H9 (cell line): ENCODE data around the gene PRELID1. TPM values are rescaled to one million over a fixed set of nuclear protein-coding genes. Genes with fewer than 3 reads are reported as not detected.

Experiments
- DNase-seq: peaks from one replicate; pipeline ENCODE4 v3.0.0-alpha.2; 2017
- H2AFZ ChIP-seq: one replicate; pipeline ENCODE4 v1.6.1; 2013; ENCODE audit warnings: mild to moderate bottlenecking, low read length, control low read depth, moderate library complexity
- H2AK5ac ChIP-seq: 2 replicates; pipeline ENCODE4 v1.6.1; 2013; ENCODE audit warnings: low read length, control low read depth, mixed read lengths; ENCODE audit not compliant: insufficient read length
- H2BK120ac ChIP-seq: one replicate; pipeline ENCODE4 v1.6.1; 2013; ENCODE audit warnings: low read depth, mild to moderate bottlenecking, low read length, control low read depth, inconsistent platforms; ENCODE audit not compliant: poor library complexity, severe bottlenecking
- H2BK12ac ChIP-seq: 2 replicates; pipeline ENCODE4 v1.6.1; 2013; ENCODE audit warnings: low read length, control low read depth, mixed read lengths, low read depth; ENCODE audit not compliant: insufficient read length
- H2BK15ac ChIP-seq: 2 replicates; pipeline ENCODE4 v1.6.1; 2013; ENCODE audit warnings: low read depth, low read length, control low read depth
- H2BK20ac ChIP-seq: one replicate; pipeline ENCODE4 v1.6.1; 2013; ENCODE audit warnings: low read depth, mild to moderate bottlenecking, low read length, control low read depth, inconsistent platforms; ENCODE audit not compliant: poor library complexity, severe bottlenecking
- H2BK5ac ChIP-seq: 2 replicates; pipeline ENCODE4 v1.6.1; 2013; ENCODE audit warnings: low read length, control low read depth, mixed read lengths; ENCODE audit not compliant: insufficient read length
- H3K14ac ChIP-seq: 2 replicates; pipeline ENCODE4 v1.6.1; 2013; ENCODE audit warnings: low read length, control low read depth; ENCODE audit not compliant: insufficient read depth
- H3K18ac ChIP-seq: 2 replicates; pipeline ENCODE4 v1.6.1; 2013; ENCODE audit warnings: low read depth, mild to moderate bottlenecking, mixed read lengths, low read length, control low read depth; ENCODE audit not compliant: insufficient read length
- H3K23ac ChIP-seq: 2 replicates; pipeline ENCODE4 v1.6.1; 2013; ENCODE audit warnings: low read length, control low read depth, mixed read lengths, low read depth; ENCODE audit not compliant: insufficient read length
- H3K23me2 ChIP-seq: 2 replicates; pipeline ENCODE4 v1.6.1; 2013; ENCODE audit warnings: low read depth, mild to moderate bottlenecking, mixed read lengths, low read length, control low read depth; ENCODE audit not compliant: insufficient read length, poor library complexity, severe bottlenecking
- H3K27ac ChIP-seq: 2 replicates; pipeline ENCODE4 v1.5.1; 2013; ENCODE audit warnings: low read length, control low read depth, mixed read lengths, low read depth; ENCODE audit not compliant: insufficient read length
- H3K27me3 ChIP-seq: 2 replicates; pipeline ENCODE4 v1.6.1; 2013; ENCODE audit warnings: low read length, control low read depth, inconsistent platforms; ENCODE audit not compliant: insufficient read depth
- H3K4ac ChIP-seq: 2 replicates; pipeline ENCODE4 v1.6.1; 2013; ENCODE audit warnings: low read depth, mild to moderate bottlenecking, control low read depth, inconsistent platforms, low read length, moderate library complexity
- H3K4me1 ChIP-seq: 2 replicates; pipeline ENCODE4 v1.6.1; 2013; ENCODE audit warnings: low read length, control low read depth, inconsistent platforms; ENCODE audit not compliant: insufficient read depth
- H3K4me2 ChIP-seq: 2 replicates; pipeline ENCODE4 v1.6.1; 2013; ENCODE audit warnings: low read length, control low read depth, mixed read lengths; ENCODE audit not compliant: insufficient read length, insufficient read depth
- H3K56ac ChIP-seq: 2 replicates; pipeline ENCODE4 v1.6.1; 2013; ENCODE audit warnings: low read depth, mild to moderate bottlenecking, mixed read lengths, low read length, control low read depth; ENCODE audit not compliant: insufficient read length
- H3K79me1 ChIP-seq: 2 replicates; pipeline ENCODE4 v1.6.1; 2013; ENCODE audit warnings: low read depth, mild to moderate bottlenecking, moderate library complexity, low read length, control low read depth, inconsistent platforms; ENCODE audit not compliant: insufficient read depth, poor library complexity, severe bottlenecking
- H3K79me2 ChIP-seq: 2 replicates; pipeline ENCODE4 v1.6.1; 2013; ENCODE audit warnings: low read length, control low read depth, inconsistent platforms; ENCODE audit not compliant: insufficient read depth
- H3K9ac ChIP-seq: 2 replicates; pipeline ENCODE4 v1.6.1; 2013; ENCODE audit warnings: low read length, control low read depth, mixed read lengths; ENCODE audit not compliant: insufficient read length; ENCODE audit errors: extremely low read depth
- H3K9me3 ChIP-seq: one replicate; pipeline ENCODE4 v1.6.1; 2013; ENCODE audit warnings: low read depth, low read length, inconsistent platforms; ENCODE audit not compliant: control insufficient read depth
- H3T11ph ChIP-seq: one replicate; pipeline ENCODE4 v1.6.1; 2013; ENCODE audit warnings: mild to moderate bottlenecking, low read length, control low read depth, inconsistent platforms
- H4K20me1 ChIP-seq: one replicate; pipeline ENCODE4 v1.6.1; 2013; ENCODE audit not compliant: control insufficient read depth, insufficient read length, insufficient read depth
- H4K5ac ChIP-seq: 2 replicates; pipeline ENCODE4 v1.6.1; 2013; ENCODE audit warnings: low read depth, mild to moderate bottlenecking, mixed read lengths, low read length, control low read depth; ENCODE audit not compliant: insufficient read length
- H4K8ac ChIP-seq: replicated peaks from 2 replicates; pipeline ENCODE4 v1.6.1; 2013; ENCODE audit warnings: low read length, control low read depth, mixed read lengths, low read depth; ENCODE audit not compliant: insufficient read length
- H4K91ac ChIP-seq: 2 replicates; pipeline ENCODE4 v1.6.1; 2013; ENCODE audit warnings: low read depth, mild to moderate bottlenecking, moderate library complexity, mixed read lengths, low read length, control low read depth; ENCODE audit not compliant: insufficient read length
- H3K27ac Mint-ChIP-seq, 3 experiments: 2 replicates in 2 of 3; 3 replicates in 1 of 3; pipeline ENCODE4 v1.8.0; 2020 to 2021; ENCODE audit warnings: mixed read lengths in 3 of 3, mild to moderate bottlenecking in 1 of 3, moderate library complexity in 1 of 3
- H3K27me3 Mint-ChIP-seq: 2 replicates; pipeline ENCODE4 v1.8.0; 2021; ENCODE audit warnings: low read depth, mild to moderate bottlenecking, moderate library complexity, mixed read lengths
- H3K36me3 Mint-ChIP-seq, 3 experiments: 2 replicates in 2 of 3; 3 replicates in 1 of 3; pipeline ENCODE4 v1.8.0; 2020 to 2021; ENCODE audit warnings: low read depth in 3 of 3, mixed read lengths in 3 of 3; ENCODE audit not compliant: insufficient read depth in 1 of 3
- H3K4me1 Mint-ChIP-seq, 2 experiments: 2 replicates each; pipeline ENCODE4 v1.8.0; 2020; ENCODE audit warnings: mixed read lengths in 2 of 2
- H3K4me3 Mint-ChIP-seq, 2 experiments: 2 replicates in 1 of 2; 3 replicates in 1 of 2; pipeline ENCODE4 v1.8.0; 2020 to 2021; ENCODE audit warnings: mild to moderate bottlenecking in 2 of 2, mixed read lengths in 2 of 2, moderate library complexity in 1 of 2
- H3K9me3 Mint-ChIP-seq, 2 experiments: 2 replicates in 1 of 2; 3 replicates in 1 of 2; pipeline ENCODE4 v1.8.0; 2020; ENCODE audit warnings: mild to moderate bottlenecking in 2 of 2, mixed read lengths in 2 of 2, moderate library complexity in 1 of 2
- WGBS: extraction: QIAGEN DNeasy Blood & Tissue Kit; methylation state at CpG from one replicate; pipeline ENCODE4 v1.1.7; 2013; ENCODE audit warnings: missing lambda C conversion rate, low lambda C conversion rate, mixed read lengths; ENCODE audit not compliant: insufficient read length; ENCODE audit errors: extremely low coverage; 5-methylcytosine and 5-hydroxymethylcytosine counted together
- total RNA-seq: library from RNA; stranded (reverse); gene quantifications from 2 replicates; pipeline ENCODE4 v1.2.1, GENCODE V29; 2021
- TF ChIP-seq, protein P1 (sequence below): fragments of 200-600 bp; sonication (generic); conservative IDR thresholded peaks from 3 replicates; pipeline ENCODE4 v1.8.0; 2021; ENCODE audit warnings: antibody characterized with exemption, mild to moderate bottlenecking

The PRELID1 gene
- total RNA-seq, 1 experiment from 2014 or later = 213 TPM

DNA sequence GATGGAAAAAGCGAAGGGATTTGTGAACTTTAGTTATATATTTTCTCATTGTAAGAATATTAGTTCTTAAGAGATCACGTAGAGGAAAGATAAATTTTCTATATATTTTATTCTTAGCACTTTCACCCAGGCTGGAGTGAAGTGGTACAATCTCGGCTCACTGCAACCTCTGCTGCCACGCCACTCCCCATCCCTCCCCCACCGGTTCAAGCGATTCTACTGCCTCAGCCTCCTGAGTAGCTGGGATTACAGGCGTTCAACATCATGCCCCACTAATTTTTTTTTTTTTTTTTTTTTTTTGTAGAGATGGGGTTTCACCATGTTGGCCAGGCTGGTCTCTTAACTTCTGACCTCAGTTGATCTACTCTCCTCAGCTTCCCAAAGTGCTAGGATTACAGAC is 42.6 kb upstream of the PRELID1 start:
- Histone ChIP-seq H3K79me1 (no peaks in the 10 kb centered on the region), H3K18ac (no peak overlapping the region), H2AK5ac (no peak overlapping the region), H2BK12ac (no peak overlapping the region), H2AFZ (no peak overlapping the region), H3K56ac (no peak overlapping the region), H4K5ac (no peak overlapping the region), H2BK120ac (no peak overlapping the region), H3K4me2 (no peak overlapping the region), H3K4me1 (no peaks in the 10 kb centered on the region), H3K9me3 (no peaks in the 10 kb centered on the region), H3K27me3 (no peaks in the 10 kb centered on the region), H3T11ph (no peak overlapping the region), H3K14ac (no peak overlapping the region), H3K23ac (no peak overlapping the region), H3K27ac (no peak overlapping the region), H3K9ac (no peak overlapping the region), H3K4ac (no peak overlapping the region), H2BK5ac (no peak overlapping the region), H3K23me2 (no peaks in the 10 kb centered on the region), H4K8ac (no peak overlapping the region), H2BK15ac (no peak overlapping the region), H4K20me1 (no peaks in the 10 kb centered on the region), H3K79me2 (no peaks in the 10 kb centered on the region), H2BK20ac (no peak overlapping the region), H4K91ac (no peak overlapping the region)
- H3K4me1 Mint-ChIP-seq = no peaks in the 10 kb centered on the region
- H3K36me3 Mint-ChIP-seq = peaks cover 46 to 96% (median 84%) of the 10 kb centered on the region in 3 experiments; a peak in 6 of 7 replicates
- H3K27ac Mint-ChIP-seq = peak overlapping the region in 1 of 3 experiments; percentile 69; a peak in 1 of 7 replicates
- WGBS = 100% methylated on average over 1 of the region's 7 CpGs
- TF ChIP-seq, protein P1, sequence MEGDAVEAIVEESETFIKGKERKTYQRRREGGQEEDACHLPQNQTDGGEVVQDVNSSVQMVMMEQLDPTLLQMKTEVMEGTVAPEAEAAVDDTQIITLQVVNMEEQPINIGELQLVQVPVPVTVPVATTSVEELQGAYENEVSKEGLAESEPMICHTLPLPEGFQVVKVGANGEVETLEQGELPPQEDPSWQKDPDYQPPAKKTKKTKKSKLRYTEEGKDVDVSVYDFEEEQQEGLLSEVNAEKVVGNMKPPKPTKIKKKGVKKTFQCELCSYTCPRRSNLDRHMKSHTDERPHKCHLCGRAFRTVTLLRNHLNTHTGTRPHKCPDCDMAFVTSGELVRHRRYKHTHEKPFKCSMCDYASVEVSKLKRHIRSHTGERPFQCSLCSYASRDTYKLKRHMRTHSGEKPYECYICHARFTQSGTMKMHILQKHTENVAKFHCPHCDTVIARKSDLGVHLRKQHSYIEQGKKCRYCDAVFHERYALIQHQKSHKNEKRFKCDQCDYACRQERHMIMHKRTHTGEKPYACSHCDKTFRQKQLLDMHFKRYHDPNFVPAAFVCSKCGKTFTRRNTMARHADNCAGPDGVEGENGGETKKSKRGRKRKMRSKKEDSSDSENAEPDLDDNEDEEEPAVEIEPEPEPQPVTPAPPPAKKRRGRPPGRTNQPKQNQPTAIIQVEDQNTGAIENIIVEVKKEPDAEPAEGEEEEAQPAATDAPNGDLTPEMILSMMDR = no peak
- DNase-seq = no peak
- H3K9me3 Mint-ChIP-seq = no peaks in the 10 kb centered on the region
- H3K4me3 Mint-ChIP-seq = no peak overlapping the region
- no peaks in the 10 kb centered on the region for H3K27me3 Mint-ChIP-seq
